ENCODE measurements around the gene NMNAT3.

The NMNAT3 gene

GRCh38 chr3:139653582-139653981 lies 24.2 kb downstream of the NMNAT3 start:
- no peak for TF ChIP-seq CTCF (IDR thresholded peaks at IDR 0.05)

GRCh38 chr3:139652561-139652960 lies 25.2 kb downstream of the NMNAT3 start:
- no peak for TF ChIP-seq CTCF (IDR thresholded peaks at IDR 0.05)

- TF ChIP-seq CTCF (IDR thresholded peaks at IDR 0.05), result no peak
Measured at GRCh38 chr3:139647866-139648435, 29.8 kb downstream of the NMNAT3 start.

GRCh38 chr3:139646512-139646911 lies 31.3 kb downstream of the NMNAT3 start:
- TF ChIP-seq CTCF (IDR thresholded peaks at IDR 0.05), result no peak

- TF ChIP-seq CTCF (IDR thresholded peaks at IDR 0.05), result no peak
Measured at GRCh38 chr3:139642996-139643395, 34.8 kb downstream of the NMNAT3 start.

- TF ChIP-seq CTCF (IDR thresholded peaks at IDR 0.05), result no peak
Measured at GRCh38 chr3:139640456-139640855, 37.3 kb downstream of the NMNAT3 start.

GRCh38 chr3:139639662-139640061 lies 38.1 kb downstream of the NMNAT3 start:
- TF ChIP-seq CTCF (IDR thresholded peaks at IDR 0.05), result no peak

GRCh38 chr3:139638518-139638917 lies 39.3 kb downstream of the NMNAT3 start:
- no peak for TF ChIP-seq CTCF (IDR thresholded peaks at IDR 0.05)
